ENCODE results near the gene SLC37A1. TPM values are rescaled to one million over a fixed set of nuclear protein-coding genes. Genes with fewer than 3 reads are reported as not detected.

The SLC37A1 gene
- total and polyA plus RNA-seq, 2 of the 13 experiments (the other 11 are each of a cell fraction or from before 2014, with no cell fraction given), result 0.22 to 0.40 TPM

- Histone ChIP-seq H3K4me1 (ENCODE audit: insufficient read depth, low read length) (0 out of 2 replicates have a peak, but pooled peaks cover 6% of the 10 kb centered on the region), H4K20me1 (ENCODE audit: insufficient read depth, low read length) (no peaks in the 10 kb centered on the region), H3K4me3 (replicated peaks in 1 of 3; ENCODE audit: insufficient read depth in 1 of 3, low read depth in 2 of 3, low read length in 3 of 3) (no peak overlapping the region), H3K27ac (ENCODE audit: extremely low read length, insufficient read depth, low read length) (no peak overlapping the region), H2AFZ (ENCODE audit: low read length) (no peak overlapping the region), H3K36me3 (replicated peaks in 1 of 2; ENCODE audit: control insufficient read depth in 1 of 2, insufficient read depth in 2 of 2, low read length in 2 of 2) (no peaks in the 10 kb centered on the region), H3K9me3 (ENCODE audit: low read length) (peaks cover 5% of the 10 kb centered on the region; the same call in 1 of the 2 replicates), H3K4me2 (ENCODE audit: low read depth, low read length) (no peak overlapping the region), H3K79me2 (ENCODE audit: insufficient read depth, low read length) (no peaks in the 10 kb centered on the region), H3K27me3 (ENCODE audit: control insufficient read depth in 1 of 2, insufficient read depth in 2 of 2, low read length in 2 of 2) (peaks cover 3 to 44% of the 10 kb centered on the region in 2 experiments), H3K9ac (ENCODE audit: insufficient read depth, low read depth, low read length) (no peak overlapping the region)
- no peak for TF ChIP-seq ZNF83 (CRISPR knock-in tag; IDR thresholded peaks at IDR 0.05; ENCODE audit: borderline replicate concordance)
- TF ChIP-seq PAX8 (CRISPR knock-in tag; IDR thresholded peaks at IDR 0.05; ENCODE audit: borderline replicate concordance), result no peak
- TF ChIP-seq ZNF652 (CRISPR knock-in tag; IDR thresholded peaks at IDR 0.05; ENCODE audit: borderline replicate concordance, low read depth), result no peak
- no peak for TF ChIP-seq GLI4 (CRISPR knock-in tag; IDR thresholded peaks at IDR 0.05; ENCODE audit: borderline replicate concordance)
- no peak for TF ChIP-seq ISL2 (CRISPR knock-in tag; IDR thresholded peaks at IDR 0.05)
- no peak for TF ChIP-seq POLR2A (IDR thresholded peaks at IDR 0.05; ENCODE audit: insufficient read depth in 1 of 2, low read depth in 2 of 2, low read length in 2 of 2)
- no peak for TF ChIP-seq THAP11 (CRISPR knock-in tag; IDR thresholded peaks at IDR 0.05)
- intact Hi-C loops (cut with micrococcal nuclease; ENCODE audit: unreplicated experiment), result no loop called here
- ATAC-seq, result no peak
- FAIRE-seq, result no peak
- no peak for DNase-seq (ENCODE audit: low spot score)
- BruUV-seq (replicated peaks), result no TSS peak
- WGBS (ENCODE audit: low lambda C conversion rate), result 81% methylated on average over 15 of the region's 16 CpGs
- ChIA-PET POLR2A (no interaction called here), CTCF (ENCODE audit: low intra/inter-chr PET ratio, low total read pairs) (no interaction called here)
- in situ Hi-C loops (cut with HindIII; ENCODE audit: extremely low pct_ligation_motif_present, low pct_unique_long_range_greater_than_20kb), result no loop called here
Observed at GRCh38 chr21:42580793-42581321, 67.2 kb downstream of the SLC37A1 start.

GRCh38 chr21:42581336-42581992, 67.8 kb downstream of the SLC37A1 start:
- Histone ChIP-seq H3K4me3 (replicated peaks in 1 of 3; ENCODE audit: insufficient read depth in 1 of 3, low read depth in 2 of 3, low read length in 3 of 3) (no peak overlapping the region), H2AFZ (ENCODE audit: low read length) (no peak overlapping the region), H3K4me1 (ENCODE audit: insufficient read depth, low read length) (0 out of 2 replicates have a peak, but pooled peaks cover 6% of the 10 kb centered on the region), H3K27me3 (ENCODE audit: control insufficient read depth in 1 of 2, insufficient read depth in 2 of 2, low read length in 2 of 2) (peaks cover 3 to 44% of the 10 kb centered on the region in 2 experiments), H4K20me1 (ENCODE audit: insufficient read depth, low read length) (no peaks in the 10 kb centered on the region), H3K9me3 (ENCODE audit: low read length) (peaks cover 5% of the 10 kb centered on the region; the same call in 1 of the 2 replicates), H3K79me2 (ENCODE audit: insufficient read depth, low read length) (no peaks in the 10 kb centered on the region), H3K4me2 (ENCODE audit: low read depth, low read length) (no peak overlapping the region), H3K36me3 (replicated peaks in 1 of 2; ENCODE audit: control insufficient read depth in 1 of 2, insufficient read depth in 2 of 2, low read length in 2 of 2) (no peaks in the 10 kb centered on the region), H3K27ac (ENCODE audit: extremely low read length, insufficient read depth, low read length) (no peak overlapping the region), H3K9ac (ENCODE audit: insufficient read depth, low read depth, low read length) (no peak overlapping the region)
- DNase-seq (ENCODE audit: low spot score) (no peak), ATAC-seq (no peak), FAIRE-seq (no peak)
- no TSS peak for BruUV-seq (replicated peaks)
- no peak for TF ChIP-seq KDM6A (CRISPR knock-in tag; IDR thresholded peaks at IDR 0.05; ENCODE audit: low read depth)
- TF ChIP-seq HCFC1 (IDR thresholded peaks at IDR 0.05; ENCODE audit: low read depth, low read length), result no peak
- no peak for TF ChIP-seq HNRNPL (IDR thresholded peaks at IDR 0.05; ENCODE audit: low read depth, low read length)
- in situ Hi-C loops (cut with HindIII; ENCODE audit: extremely low pct_ligation_motif_present, low pct_unique_long_range_greater_than_20kb) (no loop called here), intact Hi-C loops (cut with micrococcal nuclease; ENCODE audit: unreplicated experiment) (no loop called here)
- CTCF ChIA-PET (ENCODE audit: low intra/inter-chr PET ratio, low total read pairs), result no interaction called here
- POLR2A ChIA-PET, result no interaction called here
- WGBS (ENCODE audit: low lambda C conversion rate), result 33% methylated on average over 12 of the region's 13 CpGs

Data from HepG2 (cell line).